GM12878 (cell line): ENCODE measurements around the gene NAP1L1.

Experiments
- BCL11A ChIP-seq: IDR thresholded peaks from 2 replicates; pipeline ENCODE4 v1.6.1; 2011; ENCODE audit warnings: low read depth, low read length
- CTCF ChIP-seq, 3 experiments: IDR thresholded peaks in 2 of 3; conservative IDR thresholded peaks in 1 of 3; 2 replicates each; pipeline ENCODE4 v1.5.1; 2011; ENCODE audit warnings: low read depth in 3 of 3, low read length in 3 of 3, mild to moderate bottlenecking in 3 of 3, control low read depth in 2 of 3, moderate library complexity in 2 of 3, inconsistent platforms in 1 of 3, mixed read lengths in 1 of 3; ENCODE audit not compliant: control insufficient read depth in 2 of 3, insufficient read depth in 1 of 3; ENCODE audit errors: extremely low read depth in 1 of 3
- FOS ChIP-seq: IDR thresholded peaks from 3 replicates; pipeline ENCODE4 v1.6.1; 2011; ENCODE audit warnings: borderline replicate concordance; ENCODE audit not compliant: insufficient read length; ENCODE audit errors: extremely low read depth
- GABPA ChIP-seq: IDR thresholded peaks from 2 replicates; pipeline ENCODE4 v1.6.1; 2014; ENCODE audit warnings: antibody characterized with exemption, low read depth, mild to moderate bottlenecking, inconsistent platforms
- IRF4 ChIP-seq: IDR thresholded peaks from 2 replicates; pipeline ENCODE4 v1.6.1; 2011; ENCODE audit warnings: low read depth, low read length
- NRF1 ChIP-seq: conservative IDR thresholded peaks from 2 replicates; pipeline ENCODE4 v1.6.1; 2011; ENCODE audit warnings: mild to moderate bottlenecking, low read depth, low read length, improper control_type of control experiment
- POLR2AphosphoS5 ChIP-seq: IDR thresholded peaks from 2 replicates; pipeline ENCODE4 v1.6.1; 2011; ENCODE audit warnings: mild to moderate bottlenecking, low read length, inconsistent platforms
- RFX5 ChIP-seq: IDR thresholded peaks from 2 replicates; pipeline ENCODE4 v1.6.1; 2011; ENCODE audit warnings: low read depth, low read length, improper control_type of control experiment
- TCF12 ChIP-seq: IDR thresholded peaks from 2 replicates; pipeline ENCODE4 v1.6.1; 2011; ENCODE audit warnings: low read depth, mild to moderate bottlenecking, low read length
- USF1 ChIP-seq: IDR thresholded peaks from 2 replicates; pipeline ENCODE4 v1.6.1; 2011; ENCODE audit warnings: borderline replicate concordance, low read depth, mild to moderate bottlenecking, moderate library complexity, mixed read lengths, low read length; ENCODE audit not compliant: insufficient read depth; ENCODE audit errors: extremely low read length

- no peak for TF ChIP-seq CTCF (IDR thresholded peaks at IDR 0.05 in 2 of 3, conservative IDR thresholded peaks at IDR 0.05 in 1 of 3; ENCODE audit: control insufficient read depth in 2 of 3, extremely low read depth in 1 of 3, insufficient read depth in 1 of 3, low read depth in 3 of 3, low read length in 3 of 3)
- TF ChIP-seq USF1 = no peak
- TF ChIP-seq NRF1 = no peak
- TF ChIP-seq TCF12 = no peak
- no peak for TF ChIP-seq BCL11A
- TF ChIP-seq GABPA = no peak
- no peak for TF ChIP-seq FOS
- TF ChIP-seq RFX5 = no peak
- TF ChIP-seq POLR2AphosphoS5 = no peak
- no peak for TF ChIP-seq IRF4
Observed at GRCh38 chr12:76013603-76014002, 70.9 kb downstream of the NAP1L1 start.
